GM23338 (cell line): ENCODE results near the gene GATAD2A.

Experiments
- CREB1 ChIP-seq: fragments of 250-450 bp; sonication (Bioruptor Pico); IDR thresholded peaks from 2 replicates; pipeline ENCODE4 v1.5.0; 2020; ENCODE audit warnings: low read depth, mild to moderate bottlenecking, moderate library complexity
- ETS1 ChIP-seq: IDR thresholded peaks from 2 replicates; pipeline ENCODE4 v1.6.1; 2016; ENCODE audit warnings: antibody characterized with exemption
- EZH2 ChIP-seq: fragments of 200-600 bp; sonication (generic); IDR thresholded peaks from one replicate; pipeline ENCODE4 v1.8.0; 2017; ENCODE audit warnings: antibody characterized with exemption, mild to moderate bottlenecking, low read depth; ENCODE audit not compliant: unreplicated experiment
- EZH2phosphoT487 ChIP-seq: fragments of 200-600 bp; sonication (generic); IDR thresholded peaks from one replicate; pipeline ENCODE4 v1.8.1; 2018; ENCODE audit warnings: antibody characterized with exemption; ENCODE audit not compliant: unreplicated experiment
- JUNB ChIP-seq: IDR thresholded peaks from one replicate; pipeline ENCODE4 v1.6.1; 2016; ENCODE audit warnings: antibody characterized with exemption; ENCODE audit not compliant: unreplicated experiment
- NANOG ChIP-seq: IDR thresholded peaks from 2 replicates; pipeline ENCODE4 v1.6.1; 2016; ENCODE audit warnings: antibody characterized with exemption, borderline replicate concordance
- POLR2AphosphoS5 ChIP-seq: IDR thresholded peaks from 2 replicates; pipeline ENCODE4 v1.6.1; 2016; ENCODE audit warnings: antibody characterized with exemption, low read depth
- STAT1 ChIP-seq: IDR thresholded peaks from one replicate; pipeline ENCODE4 v1.6.1; 2016; ENCODE audit warnings: antibody characterized with exemption; ENCODE audit not compliant: unreplicated experiment
- ZNF331 ChIP-seq: fragments of 250-450 bp; sonication (Bioruptor Pico); IDR thresholded peaks from 2 replicates; pipeline ENCODE4 v1.5.0; 2020; ENCODE audit warnings: low read depth, mild to moderate bottlenecking, moderate library complexity
- TF ChIP-seq, protein P1 (sequence below): IDR thresholded peaks from one replicate; pipeline ENCODE4 v1.6.1; 2018; ENCODE audit warnings: antibody characterized with exemption; ENCODE audit not compliant: unreplicated experiment
- TF ChIP-seq, protein P2 (sequence below), 2 experiments: fragments of 200-600 bp in 1 of 2; sonication (generic) in 1 of 2; conservative IDR thresholded peaks; 2 replicates each; pipeline versions ENCODE4 v1.5.1 to v1.6.1; 2016 to 2017; ENCODE audit warnings: antibody characterized with exemption in 2 of 2, low read depth in 2 of 2, mild to moderate bottlenecking in 2 of 2, moderate library complexity in 1 of 2
- TF ChIP-seq, protein P3 (sequence below): fragments of 250-450 bp; sonication (Bioruptor Pico); IDR thresholded peaks from 2 replicates; pipeline ENCODE4 v1.5.0; 2020; ENCODE audit warnings: mild to moderate bottlenecking, moderate library complexity

DNA sequence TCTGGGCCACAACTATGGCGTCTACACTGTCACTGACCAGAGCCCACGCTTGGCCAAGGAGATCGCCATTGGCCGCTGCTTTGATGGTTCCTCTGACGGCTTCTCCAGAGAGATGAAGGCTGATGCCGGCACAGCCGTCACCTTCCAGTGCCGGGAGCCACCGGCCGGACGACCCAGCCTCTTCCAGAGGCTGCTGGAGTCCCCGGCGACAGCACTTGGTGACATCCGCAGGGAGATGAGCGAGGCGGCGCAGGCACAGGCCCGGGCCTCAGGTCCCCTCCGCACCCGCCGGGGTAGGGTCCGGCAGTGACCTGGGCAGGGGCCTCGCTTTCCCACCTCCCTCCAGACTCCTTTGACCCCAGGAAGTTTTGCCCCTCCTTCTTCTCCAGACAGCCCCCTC is 140.2 kb downstream of the GATAD2A start:
- TF ChIP-seq EZH2phosphoT487: no peak
- TF ChIP-seq JUNB: no peak
- TF ChIP-seq, protein P1, sequence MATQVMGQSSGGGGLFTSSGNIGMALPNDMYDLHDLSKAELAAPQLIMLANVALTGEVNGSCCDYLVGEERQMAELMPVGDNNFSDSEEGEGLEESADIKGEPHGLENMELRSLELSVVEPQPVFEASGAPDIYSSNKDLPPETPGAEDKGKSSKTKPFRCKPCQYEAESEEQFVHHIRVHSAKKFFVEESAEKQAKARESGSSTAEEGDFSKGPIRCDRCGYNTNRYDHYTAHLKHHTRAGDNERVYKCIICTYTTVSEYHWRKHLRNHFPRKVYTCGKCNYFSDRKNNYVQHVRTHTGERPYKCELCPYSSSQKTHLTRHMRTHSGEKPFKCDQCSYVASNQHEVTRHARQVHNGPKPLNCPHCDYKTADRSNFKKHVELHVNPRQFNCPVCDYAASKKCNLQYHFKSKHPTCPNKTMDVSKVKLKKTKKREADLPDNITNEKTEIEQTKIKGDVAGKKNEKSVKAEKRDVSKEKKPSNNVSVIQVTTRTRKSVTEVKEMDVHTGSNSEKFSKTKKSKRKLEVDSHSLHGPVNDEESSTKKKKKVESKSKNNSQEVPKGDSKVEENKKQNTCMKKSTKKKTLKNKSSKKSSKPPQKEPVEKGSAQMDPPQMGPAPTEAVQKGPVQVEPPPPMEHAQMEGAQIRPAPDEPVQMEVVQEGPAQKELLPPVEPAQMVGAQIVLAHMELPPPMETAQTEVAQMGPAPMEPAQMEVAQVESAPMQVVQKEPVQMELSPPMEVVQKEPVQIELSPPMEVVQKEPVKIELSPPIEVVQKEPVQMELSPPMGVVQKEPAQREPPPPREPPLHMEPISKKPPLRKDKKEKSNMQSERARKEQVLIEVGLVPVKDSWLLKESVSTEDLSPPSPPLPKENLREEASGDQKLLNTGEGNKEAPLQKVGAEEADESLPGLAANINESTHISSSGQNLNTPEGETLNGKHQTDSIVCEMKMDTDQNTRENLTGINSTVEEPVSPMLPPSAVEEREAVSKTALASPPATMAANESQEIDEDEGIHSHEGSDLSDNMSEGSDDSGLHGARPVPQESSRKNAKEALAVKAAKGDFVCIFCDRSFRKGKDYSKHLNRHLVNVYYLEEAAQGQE: no peak
- TF ChIP-seq, protein P2, sequence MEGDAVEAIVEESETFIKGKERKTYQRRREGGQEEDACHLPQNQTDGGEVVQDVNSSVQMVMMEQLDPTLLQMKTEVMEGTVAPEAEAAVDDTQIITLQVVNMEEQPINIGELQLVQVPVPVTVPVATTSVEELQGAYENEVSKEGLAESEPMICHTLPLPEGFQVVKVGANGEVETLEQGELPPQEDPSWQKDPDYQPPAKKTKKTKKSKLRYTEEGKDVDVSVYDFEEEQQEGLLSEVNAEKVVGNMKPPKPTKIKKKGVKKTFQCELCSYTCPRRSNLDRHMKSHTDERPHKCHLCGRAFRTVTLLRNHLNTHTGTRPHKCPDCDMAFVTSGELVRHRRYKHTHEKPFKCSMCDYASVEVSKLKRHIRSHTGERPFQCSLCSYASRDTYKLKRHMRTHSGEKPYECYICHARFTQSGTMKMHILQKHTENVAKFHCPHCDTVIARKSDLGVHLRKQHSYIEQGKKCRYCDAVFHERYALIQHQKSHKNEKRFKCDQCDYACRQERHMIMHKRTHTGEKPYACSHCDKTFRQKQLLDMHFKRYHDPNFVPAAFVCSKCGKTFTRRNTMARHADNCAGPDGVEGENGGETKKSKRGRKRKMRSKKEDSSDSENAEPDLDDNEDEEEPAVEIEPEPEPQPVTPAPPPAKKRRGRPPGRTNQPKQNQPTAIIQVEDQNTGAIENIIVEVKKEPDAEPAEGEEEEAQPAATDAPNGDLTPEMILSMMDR (conservative IDR thresholded peaks at IDR 0.05; ENCODE audit: low read depth in 2 of 2): no peak
- no peak for TF ChIP-seq ZNF331 (CRISPR knock-in tag)
- no peak for TF ChIP-seq EZH2
- no peak for TF ChIP-seq POLR2AphosphoS5
- TF ChIP-seq STAT1: no peak
- TF ChIP-seq, protein P3, sequence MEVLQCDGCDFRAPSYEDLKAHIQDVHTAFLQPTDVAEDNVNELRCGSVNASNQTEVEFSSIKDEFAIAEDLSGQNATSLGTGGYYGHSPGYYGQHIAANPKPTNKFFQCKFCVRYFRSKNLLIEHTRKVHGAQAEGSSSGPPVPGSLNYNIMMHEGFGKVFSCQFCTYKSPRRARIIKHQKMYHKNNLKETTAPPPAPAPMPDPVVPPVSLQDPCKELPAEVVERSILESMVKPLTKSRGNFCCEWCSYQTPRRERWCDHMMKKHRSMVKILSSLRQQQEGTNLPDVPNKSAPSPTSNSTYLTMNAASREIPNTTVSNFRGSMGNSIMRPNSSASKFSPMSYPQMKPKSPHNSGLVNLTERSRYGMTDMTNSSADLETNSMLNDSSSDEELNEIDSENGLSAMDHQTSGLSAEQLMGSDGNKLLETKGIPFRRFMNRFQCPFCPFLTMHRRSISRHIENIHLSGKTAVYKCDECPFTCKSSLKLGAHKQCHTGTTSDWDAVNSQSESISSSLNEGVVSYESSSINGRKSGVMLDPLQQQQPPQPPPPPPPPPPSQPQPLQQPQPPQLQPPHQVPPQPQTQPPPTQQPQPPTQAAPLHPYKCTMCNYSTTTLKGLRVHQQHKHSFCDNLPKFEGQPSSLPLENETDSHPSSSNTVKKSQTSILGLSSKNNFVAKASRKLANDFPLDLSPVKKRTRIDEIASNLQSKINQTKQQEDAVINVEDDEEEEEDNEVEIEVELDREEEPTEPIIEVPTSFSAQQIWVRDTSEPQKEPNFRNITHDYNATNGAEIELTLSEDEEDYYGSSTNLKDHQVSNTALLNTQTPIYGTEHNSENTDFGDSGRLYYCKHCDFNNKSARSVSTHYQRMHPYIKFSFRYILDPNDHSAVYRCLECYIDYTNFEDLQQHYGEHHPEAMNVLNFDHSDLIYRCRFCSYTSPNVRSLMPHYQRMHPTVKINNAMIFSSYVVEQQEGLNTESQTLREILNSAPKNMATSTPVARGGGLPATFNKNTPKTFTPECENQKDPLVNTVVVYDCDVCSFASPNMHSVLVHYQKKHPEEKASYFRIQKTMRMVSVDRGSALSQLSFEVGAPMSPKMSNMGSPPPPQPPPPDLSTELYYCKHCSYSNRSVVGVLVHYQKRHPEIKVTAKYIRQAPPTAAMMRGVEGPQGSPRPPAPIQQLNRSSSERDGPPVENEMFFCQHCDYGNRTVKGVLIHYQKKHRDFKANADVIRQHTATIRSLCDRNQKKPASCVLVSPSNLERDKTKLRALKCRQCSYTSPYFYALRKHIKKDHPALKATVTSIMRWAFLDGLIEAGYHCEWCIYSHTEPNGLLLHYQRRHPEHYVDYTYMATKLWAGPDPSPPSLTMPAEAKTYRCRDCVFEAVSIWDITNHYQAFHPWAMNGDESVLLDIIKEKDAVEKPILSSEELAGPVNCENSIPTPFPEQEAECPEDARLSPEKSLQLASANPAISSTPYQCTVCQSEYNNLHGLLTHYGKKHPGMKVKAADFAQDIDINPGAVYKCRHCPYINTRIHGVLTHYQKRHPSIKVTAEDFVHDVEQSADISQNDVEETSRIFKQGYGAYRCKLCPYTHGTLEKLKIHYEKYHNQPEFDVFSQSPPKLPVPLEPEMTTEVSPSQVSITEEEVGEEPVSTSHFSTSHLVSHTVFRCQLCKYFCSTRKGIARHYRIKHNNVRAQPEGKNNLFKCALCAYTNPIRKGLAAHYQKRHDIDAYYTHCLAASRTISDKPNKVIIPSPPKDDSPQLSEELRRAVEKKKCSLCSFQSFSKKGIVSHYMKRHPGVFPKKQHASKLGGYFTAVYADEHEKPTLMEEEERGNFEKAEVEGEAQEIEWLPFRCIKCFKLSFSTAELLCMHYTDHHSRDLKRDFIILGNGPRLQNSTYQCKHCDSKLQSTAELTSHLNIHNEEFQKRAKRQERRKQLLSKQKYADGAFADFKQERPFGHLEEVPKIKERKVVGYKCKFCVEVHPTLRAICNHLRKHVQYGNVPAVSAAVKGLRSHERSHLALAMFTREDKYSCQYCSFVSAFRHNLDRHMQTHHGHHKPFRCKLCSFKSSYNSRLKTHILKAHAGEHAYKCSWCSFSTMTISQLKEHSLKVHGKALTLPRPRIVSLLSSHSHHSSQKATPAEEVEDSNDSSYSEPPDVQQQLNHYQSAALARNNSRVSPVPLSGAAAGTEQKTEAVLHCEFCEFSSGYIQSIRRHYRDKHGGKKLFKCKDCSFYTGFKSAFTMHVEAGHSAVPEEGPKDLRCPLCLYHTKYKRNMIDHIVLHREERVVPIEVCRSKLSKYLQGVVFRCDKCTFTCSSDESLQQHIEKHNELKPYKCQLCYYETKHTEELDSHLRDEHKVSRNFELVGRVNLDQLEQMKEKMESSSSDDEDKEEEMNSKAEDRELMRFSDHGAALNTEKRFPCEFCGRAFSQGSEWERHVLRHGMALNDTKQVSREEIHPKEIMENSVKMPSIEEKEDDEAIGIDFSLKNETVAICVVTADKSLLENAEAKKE (CRISPR knock-in tag): no peak
- no peak for TF ChIP-seq CREB1 (CRISPR knock-in tag)
- no peak for TF ChIP-seq NANOG
- TF ChIP-seq ETS1: no peak
